ENCODE measurements around the gene WDR35.
A peak's percentile ranks its signal among the peaks of the same experiment; 100 is the strongest.

DNA sequence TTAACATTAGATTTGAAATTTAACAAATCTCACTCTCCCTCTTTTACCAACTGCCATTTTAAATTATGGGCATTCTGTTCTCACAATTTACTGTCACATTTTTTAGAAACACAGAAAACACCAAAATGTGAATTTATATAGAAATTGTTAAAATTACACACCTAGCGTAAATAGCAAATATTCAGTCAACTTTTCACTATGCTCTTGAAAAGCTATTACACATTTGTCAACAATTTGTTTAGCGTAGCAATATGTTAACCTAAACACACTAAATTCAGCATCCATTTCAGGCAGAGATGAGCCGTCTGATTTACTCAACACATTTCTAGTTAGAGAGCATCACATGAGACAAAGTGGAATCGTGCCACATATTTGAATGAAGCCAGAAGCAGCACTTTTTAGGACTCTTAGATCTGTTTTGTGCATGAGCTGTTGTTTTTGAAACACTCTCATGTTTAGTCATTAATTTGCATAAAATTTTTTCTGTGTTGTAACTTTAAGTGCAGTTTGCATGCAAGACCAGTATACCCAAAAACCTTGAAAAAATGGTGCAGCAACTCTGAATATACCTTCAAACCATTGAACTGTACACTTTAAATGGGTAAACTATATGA, 96.3 kb downstream of the WDR35 start:
- TF ChIP-seq GABPA (IDR thresholded peaks at IDR 0.05; ENCODE audit: low read depth) (no peak), ZNF274 (IDR thresholded peaks at IDR 0.05; ENCODE audit: insufficient read depth, insufficient read length) (no peak), ASH2L (IDR thresholded peaks at IDR 0.05; ENCODE audit: borderline replicate concordance, low read depth) (0 out of 2 replicates have a peak, but pooled peaks have one; percentile 32), POLR2A (IDR thresholded peaks at IDR 0.05; ENCODE audit: low read depth, low read length) (no peak), HCFC1 (IDR thresholded peaks at IDR 0.05; ENCODE audit: low read length) (no peak)

Measured in GM12878 (cell line).